ENCODE results near the gene DOCK1.

DNA sequence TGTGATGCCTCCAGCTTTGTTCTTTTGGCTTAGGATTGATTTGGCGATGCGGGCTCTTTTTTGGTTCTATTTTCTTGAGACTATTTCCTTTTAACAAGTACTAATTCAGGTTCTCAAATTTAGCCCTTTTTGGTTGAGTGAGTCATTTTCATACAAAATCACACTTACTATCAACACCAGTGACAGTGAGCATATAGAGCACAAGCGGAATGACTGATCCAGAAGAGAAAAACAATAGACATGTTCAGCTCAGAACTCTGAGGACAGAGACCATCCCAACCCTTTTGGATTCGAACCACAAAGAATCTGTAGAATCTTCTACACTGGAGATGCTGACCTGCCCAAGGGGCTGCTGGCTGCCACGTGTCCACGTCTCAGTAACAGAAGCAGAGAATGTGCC is 347.6 kb downstream of the DOCK1 start:
- no peak for TF ChIP-seq CTCF (IDR thresholded peaks at IDR 0.05)
- no peak for TF ChIP-seq RAD21 (IDR thresholded peaks at IDR 0.05; ENCODE audit: low read length)
- TF ChIP-seq, protein P1, sequence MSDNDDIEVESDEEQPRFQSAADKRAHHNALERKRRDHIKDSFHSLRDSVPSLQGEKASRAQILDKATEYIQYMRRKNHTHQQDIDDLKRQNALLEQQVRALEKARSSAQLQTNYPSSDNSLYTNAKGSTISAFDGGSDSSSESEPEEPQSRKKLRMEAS (IDR thresholded peaks at IDR 0.05; ENCODE audit: low read depth) = no peak
- no peak for TF ChIP-seq CHD2 (IDR thresholded peaks at IDR 0.05; ENCODE audit: low read length, partially characterized antibody)
- TF ChIP-seq EP300 (IDR thresholded peaks at IDR 0.05; ENCODE audit: borderline replicate concordance in 1 of 2, low read depth in 1 of 2, low read length in 1 of 2) = no peak
- no peak for TF ChIP-seq POLR2AphosphoS5 (IDR thresholded peaks at IDR 0.05; ENCODE audit: low read depth, low read length)
- no peak for TF ChIP-seq YY1 (IDR thresholded peaks at IDR 0.05; ENCODE audit: low read depth)
- no peak for TF ChIP-seq TEAD4 (IDR thresholded peaks at IDR 0.05; ENCODE audit: borderline replicate concordance, insufficient read depth)
- no peak for TF ChIP-seq EZH2phosphoT487 (IDR thresholded peaks at IDR 0.05; ENCODE audit: borderline replicate concordance, low read depth)
- no peak for TF ChIP-seq RFX5 (IDR thresholded peaks at IDR 0.05; ENCODE audit: low read length)
- TF ChIP-seq GABPA (IDR thresholded peaks at IDR 0.05; ENCODE audit: low read depth) = no peak

Measured in SK-N-SH (cell line).